ENCODE results near the gene LRRC59.
"Not testable (repeated sequence)": the region's sequence is repeated elsewhere in the genome, so short reads cannot be mapped to it uniquely, and the experiment has no call there.

The LRRC59 gene

GRCh38 chr17:50345432-50346312, 51.7 kb downstream of the LRRC59 start, which contains the start of gene XYLT2:
Gene XYLT2, plus strand, starts transcription at chr17:50346126. Its CDS starts 15 bp downstream, at chr17:50346141.
- in situ Hi-C loops (cut with HindIII; ENCODE audit: low sequenced_read_pairs): no loop called here
- peak within 1 kb of the TSS; percentile 66 for H3K4me3 ChIP-seq (ENCODE audit: low read depth, low read length)
- no peak for TF ChIP-seq CTCF (IDR thresholded peaks at IDR 0.05; ENCODE audit: low read depth, low read length, missing control alignments)
- peak; percentile 42 for DNase-seq (ENCODE audit: low read depth)

GRCh38 chr17:50344731-50345365, 52.5 kb downstream of the LRRC59 start:
- DNase-seq (ENCODE audit: low read depth): no peak
- no peak overlapping the region for H3K4me3 ChIP-seq (ENCODE audit: low read depth, low read length)
- in situ Hi-C loops (cut with HindIII; ENCODE audit: low sequenced_read_pairs): no loop called here
- no peak for TF ChIP-seq CTCF (IDR thresholded peaks at IDR 0.05; ENCODE audit: low read depth, low read length, missing control alignments)

- no peak for TF ChIP-seq CTCF (IDR thresholded peaks at IDR 0.05; ENCODE audit: low read depth, low read length, missing control alignments)
- DNase-seq (ENCODE audit: low read depth): no peak
- H3K4me3 ChIP-seq (ENCODE audit: low read depth, low read length): no peak overlapping the region
- in situ Hi-C loops (cut with HindIII; ENCODE audit: low sequenced_read_pairs): no loop called here
Measured at GRCh38 chr17:50339381-50339780, 57.9 kb downstream of the LRRC59 start.

GRCh38 chr17:50338645-50339044, 58.7 kb downstream of the LRRC59 start:
- no peak for DNase-seq (ENCODE audit: low read depth)
- in situ Hi-C loops (cut with HindIII; ENCODE audit: low sequenced_read_pairs): no loop called here
- no peak for TF ChIP-seq CTCF (IDR thresholded peaks at IDR 0.05; ENCODE audit: low read depth, low read length, missing control alignments)
- no peak overlapping the region for H3K4me3 ChIP-seq (ENCODE audit: low read depth, low read length)

- DNase-seq (ENCODE audit: low read depth): no peak
- H3K4me3 ChIP-seq (ENCODE audit: low read depth, low read length): no peak overlapping the region
- TF ChIP-seq CTCF (IDR thresholded peaks at IDR 0.05; ENCODE audit: low read depth, low read length, missing control alignments): no peak
Measured at GRCh38 chr17:50337956-50338355, 59.4 kb downstream of the LRRC59 start.

GRCh38 chr17:50333291-50334057, 63.8 kb downstream of the LRRC59 start:
- DNase-seq (ENCODE audit: low read depth); in situ Hi-C loops (cut with HindIII; ENCODE audit: low sequenced_read_pairs); H3K4me3 ChIP-seq (ENCODE audit: low read depth, low read length): not testable (repeated sequence)

More at GRCh38 chr17:50337956-50338355, 59.4 kb downstream of the LRRC59 start:
- in situ Hi-C loops (cut with HindIII; ENCODE audit: low sequenced_read_pairs): no loop called here
